WTC11 (cell line): ENCODE results near the gene RETN. TPM values are rescaled to one million over a fixed set of nuclear protein-coding genes. Genes with fewer than 3 reads are reported as not detected.

Experiments used
- ATAC-seq: fragments of 200-7000 bp; cut with Tn5 transposase; 2 replicates; pipeline ENCODE4 v1.10.0; 2021; ENCODE audit warnings: mild to moderate bottlenecking, moderate library complexity
- CTCF ChIA-PET: fragments of 300-600 bp; sonication (Branson Sonifier 250); formaldehyde crosslinking; loops from one replicate; lab custom pipeline; 2021; ENCODE audit warnings: antibody characterized with exemption; lab: Charles Lee
- POLR2A ChIA-PET: fragments of 350-600 bp; sonication (Branson Sonifier 250); formaldehyde crosslinking; loops from one replicate; lab custom pipeline; 2021; ENCODE audit warnings: antibody characterized with exemption; lab: Charles Lee
- DNase-seq: peaks from one replicate; pipeline ENCODE4 v3.0.0; 2021; ENCODE audit warnings: low spot score
- H3K27ac Mint-ChIP-seq: 2 replicates; pipeline ENCODE4 v1.8.0; 2021; ENCODE audit warnings: mixed read lengths
- H3K27me3 Mint-ChIP-seq: 2 replicates; pipeline ENCODE4 v1.8.0; 2021; ENCODE audit warnings: low read depth, mild to moderate bottlenecking, moderate library complexity, mixed read lengths
- H3K36me3 Mint-ChIP-seq: 2 replicates; pipeline ENCODE4 v1.8.0; 2021; ENCODE audit warnings: mixed read lengths
- H3K4me1 Mint-ChIP-seq: 2 replicates; pipeline ENCODE4 v1.8.0; 2022; ENCODE audit warnings: mixed read lengths
- H3K4me3 Mint-ChIP-seq: 2 replicates; pipeline ENCODE4 v1.8.0; 2021; ENCODE audit warnings: mild to moderate bottlenecking, moderate library complexity, mixed read lengths
- H3K9me3 Mint-ChIP-seq: 2 replicates; pipeline ENCODE4 v1.8.0; 2021; ENCODE audit warnings: mixed read lengths
- AFF4 ChIP-seq: sonication (generic); formaldehyde crosslinking; IDR thresholded peaks from 2 replicates; pipeline ENCODE4 v1.8.1; 2023; ENCODE audit warnings: mild to moderate bottlenecking, missing genetic modification reagents, borderline replicate concordance
- ATF6 ChIP-seq: sonication (generic); formaldehyde crosslinking; IDR thresholded peaks from 2 replicates; pipeline ENCODE4 v1.8.1; 2023; ENCODE audit warnings: mild to moderate bottlenecking, missing genetic modification reagents
- CDX4 ChIP-seq: fragments of 250-450 bp; sonication (Bioruptor Pico); IDR thresholded peaks from 2 replicates; pipeline ENCODE4 v1.9.0; 2021; ENCODE audit warnings: moderate library complexity, mild to moderate bottlenecking, inconsistent platforms, borderline replicate concordance
- CREM ChIP-seq: sonication (generic); formaldehyde crosslinking; IDR thresholded peaks from 2 replicates; pipeline ENCODE4 v1.8.1; 2022; ENCODE audit warnings: mild to moderate bottlenecking, missing genetic modification reagents, moderate library complexity
- FOXJ3 ChIP-seq: sonication (generic); formaldehyde crosslinking; IDR thresholded peaks from 2 replicates; pipeline ENCODE4 v1.9.0; 2021; ENCODE audit warnings: missing genetic modification reagents, mild to moderate bottlenecking, borderline replicate concordance
- NFYB ChIP-seq: sonication (generic); formaldehyde crosslinking; conservative IDR thresholded peaks from 2 replicates; pipeline ENCODE4 v1.8.0; 2022; ENCODE audit warnings: low read depth, missing genetic modification reagents
- PRRX2 ChIP-seq: fragments of 250-450 bp; sonication (Bioruptor Pico); IDR thresholded peaks from 2 replicates; pipeline ENCODE4 v1.8.0; 2021; ENCODE audit warnings: mild to moderate bottlenecking
- SMAD4 ChIP-seq: sonication (generic); formaldehyde crosslinking; IDR thresholded peaks from 2 replicates; pipeline ENCODE4 v1.8.0; 2022; ENCODE audit warnings: mild to moderate bottlenecking, missing genetic modification reagents
- SOX15 ChIP-seq: fragments of 250-450 bp; sonication (Bioruptor Pico); IDR thresholded peaks from 2 replicates; pipeline ENCODE4 v1.9.0; 2021; ENCODE audit warnings: mild to moderate bottlenecking
- TCF7 ChIP-seq: sonication (generic); formaldehyde crosslinking; IDR thresholded peaks from 2 replicates; pipeline ENCODE4 v1.8.0; 2022; ENCODE audit warnings: mild to moderate bottlenecking, low read depth, missing genetic modification reagents, moderate library complexity
- ZBTB43 ChIP-seq: sonication (generic); formaldehyde crosslinking; IDR thresholded peaks from 2 replicates; pipeline ENCODE4 v1.8.1; 2023; ENCODE audit warnings: mild to moderate bottlenecking, missing genetic modification reagents
- ZMAT4 ChIP-seq: fragments of 250-450 bp; sonication (Bioruptor Pico); IDR thresholded peaks from 2 replicates; pipeline ENCODE4 v1.9.0; 2021; ENCODE audit warnings: mild to moderate bottlenecking
- ZNF121 ChIP-seq: sonication (generic); formaldehyde crosslinking; IDR thresholded peaks from 2 replicates; pipeline ENCODE4 v1.8.0; 2023; ENCODE audit warnings: missing genetic modification reagents
- ZNF512 ChIP-seq: sonication (generic); formaldehyde crosslinking; IDR thresholded peaks from 2 replicates; pipeline ENCODE4 v1.8.1; 2022; ENCODE audit warnings: missing genetic modification reagents, borderline replicate concordance
- total RNA-seq: library from RNA; stranded (reverse); gene quantifications from 3 replicates; pipeline ENCODE4 v1.2.3, GENCODE V29; 2021

RETN gene
- total RNA-seq, 1 experiment from 2014 or later: not detected

- ChIA-PET POLR2A (interaction anchor here (0.7 kb wide), 1 partner anchor 8 kb away, joined by 4 read pairs; no protein-coding TSS in a partner anchor), CTCF (interaction anchor here (1.3 to 3.0 kb wide), 2 partner anchors 23 to 89 kb away, joined by 3 to 19 read pairs; partner anchors contain the start of gene TRAPPC5)
- Mint-ChIP-seq H3K9me3 (no peaks in the 10 kb centered on the region), H3K27ac (no peak overlapping the region), H3K27me3 (peaks cover 54% of the 10 kb centered on the region), H3K4me3 (no peak overlapping the region), H3K4me1 (peaks cover 5% of the 10 kb centered on the region), H3K36me3 (no peaks in the 10 kb centered on the region)
- TF ChIP-seq ZNF121 (CRISPR knock-in tag) (no peak), AFF4 (CRISPR knock-in tag) (no peak), PRRX2 (no peak), TCF7 (CRISPR knock-in tag) (no peak), ZNF512 (no peak)
- DNase-seq (no peak), ATAC-seq (no peak)
Observed at GRCh38 chr19:7657131-7657751, 11.6 kb upstream of the RETN start.

GRCh38 chr19:7658219-7658686 lies 10.6 kb upstream of the RETN start:
- no peaks in the 10 kb centered on the region for H3K36me3 Mint-ChIP-seq
- DNase-seq: no peak
- no peaks in the 10 kb centered on the region for H3K4me1 Mint-ChIP-seq
- no peak overlapping the region for H3K27ac Mint-ChIP-seq
- no peak for TF ChIP-seq ZMAT4 (CRISPR knock-in tag)
- TF ChIP-seq CREM (CRISPR knock-in tag): no peak
- 0 out of 2 replicates have a peak, but pooled peaks have one; percentile 36 for TF ChIP-seq NFYB (CRISPR knock-in tag)
- TF ChIP-seq CDX4 (CRISPR knock-in tag): no peak
- no peak for TF ChIP-seq SOX15 (CRISPR knock-in tag)
- no peak for TF ChIP-seq SMAD4 (CRISPR knock-in tag)
- TF ChIP-seq ZBTB43 (CRISPR knock-in tag): no peak
- no peak for TF ChIP-seq FOXJ3 (CRISPR knock-in tag)
- TF ChIP-seq ATF6 (CRISPR knock-in tag): no peak
- TF ChIP-seq, all 79 proteins: peak for 1
- ATAC-seq: peak; percentile 60; the same call in 1 of the 2 replicates
- ChIA-PET CTCF (interaction anchor here (1.0 to 3.0 kb wide), 2 partner anchors 22 to 90 kb away, joined by 3 to 19 read pairs; partner anchors contain the start of gene TRAPPC5), POLR2A (no interaction called here)
- Mint-ChIP-seq H3K4me3 (no peak overlapping the region), H3K9me3 (no peaks in the 10 kb centered on the region), H3K27me3 (peaks cover 44% of the 10 kb centered on the region)
